HG02852 (cell line): ENCODE results near the gene SSC5D.
"Not testable (repeated sequence)": the region's sequence is repeated elsewhere in the genome, so short reads cannot be mapped to it uniquely, and the experiment has no call there.

ENCODE experiments used
- ATAC-seq: cut with Tn5 transposase; IDR thresholded peaks from one replicate; pipeline ENCODE4 v1.9.1; 2021; ENCODE audit warnings: mild to moderate bottlenecking, moderate library complexity; ENCODE audit not compliant: unreplicated experiment

The SSC5D gene

GRCh38 chr19:55502197-55502952 is 14.1 kb downstream of the SSC5D start:
- no peak for ATAC-seq

GRCh38 chr19:55503157-55503501 is 14.9 kb downstream of the SSC5D start:
- no peak for ATAC-seq

GRCh38 chr19:55503502-55504251 is 15.4 kb downstream of the SSC5D start:
- ATAC-seq, result peak; percentile 95

GRCh38 chr19:55504252-55504603 is 16.0 kb downstream of the SSC5D start:
- no peak for ATAC-seq

- ATAC-seq, result no peak
Observed at GRCh38 chr19:55504981-55505380, 16.7 kb downstream of the SSC5D start.

DNA sequence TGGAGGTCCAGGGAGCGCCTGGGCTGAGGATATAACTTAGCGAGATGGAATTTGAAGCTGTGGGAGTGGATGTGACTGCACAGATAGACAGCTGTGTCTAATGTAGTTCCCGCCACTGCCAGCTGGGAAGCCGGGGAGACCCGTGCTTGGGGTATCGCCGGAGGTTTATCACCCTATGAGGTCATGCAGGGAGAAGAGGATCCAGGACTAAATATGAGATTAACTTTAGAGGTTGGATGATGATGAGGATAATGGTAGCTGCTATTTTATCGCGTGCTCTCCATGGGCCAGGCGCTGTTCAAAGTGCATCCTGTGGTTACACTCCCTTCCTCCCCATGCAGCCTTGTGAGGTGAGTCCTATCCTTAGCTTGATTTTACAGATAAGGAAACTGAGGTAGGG is 19.9 kb downstream of the SSC5D start:
- ATAC-seq, result no peak

- ATAC-seq, result peak; percentile 99
Observed at GRCh38 chr19:55516878-55517620, 28.8 kb downstream of the SSC5D start.

GRCh38 chr19:55519451-55520311 is 31.4 kb downstream of the SSC5D start:
- ATAC-seq, result no peak

- no peak for ATAC-seq
Observed at GRCh38 chr19:55520691-55521292, 32.6 kb downstream of the SSC5D start.

DNA sequence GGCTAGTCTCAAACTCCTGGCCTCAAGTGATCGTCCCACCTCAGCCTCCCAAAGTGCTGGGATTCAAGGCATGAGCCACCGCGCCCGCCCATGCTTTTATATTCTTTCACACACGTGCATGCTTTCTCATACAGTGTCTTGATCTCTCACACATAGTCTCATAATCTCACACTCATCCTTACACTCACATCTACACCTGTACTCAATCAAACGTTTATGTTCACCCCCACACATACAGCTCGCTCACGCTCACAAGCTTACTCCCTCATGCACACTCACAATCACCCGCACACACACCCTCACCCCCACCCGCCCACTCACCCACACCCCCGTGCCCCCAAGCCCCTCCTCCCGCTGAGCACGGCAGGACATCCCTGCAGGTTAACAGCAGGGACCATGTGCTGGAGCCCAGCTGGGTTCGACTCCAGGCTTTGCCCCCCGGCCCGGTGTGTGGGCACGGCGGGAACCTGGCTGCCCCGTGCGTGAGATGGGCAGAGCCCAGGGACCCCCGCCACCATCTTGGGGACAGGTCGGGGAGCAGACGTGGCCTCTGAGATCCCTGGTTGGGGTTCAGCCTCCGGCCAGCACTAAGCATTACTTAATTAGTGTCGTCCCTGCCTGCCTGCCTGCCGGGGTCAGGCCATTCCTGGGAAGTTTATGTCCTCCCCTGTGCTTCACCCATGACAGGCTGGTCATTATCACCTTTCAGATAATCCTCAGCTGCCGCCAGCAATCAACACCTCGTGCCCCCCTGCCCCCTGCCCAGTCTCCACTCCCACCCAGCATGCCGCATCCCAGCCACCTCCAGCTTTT is 37.3 kb downstream of the SSC5D start:
- ATAC-seq, result no peak

DNA sequence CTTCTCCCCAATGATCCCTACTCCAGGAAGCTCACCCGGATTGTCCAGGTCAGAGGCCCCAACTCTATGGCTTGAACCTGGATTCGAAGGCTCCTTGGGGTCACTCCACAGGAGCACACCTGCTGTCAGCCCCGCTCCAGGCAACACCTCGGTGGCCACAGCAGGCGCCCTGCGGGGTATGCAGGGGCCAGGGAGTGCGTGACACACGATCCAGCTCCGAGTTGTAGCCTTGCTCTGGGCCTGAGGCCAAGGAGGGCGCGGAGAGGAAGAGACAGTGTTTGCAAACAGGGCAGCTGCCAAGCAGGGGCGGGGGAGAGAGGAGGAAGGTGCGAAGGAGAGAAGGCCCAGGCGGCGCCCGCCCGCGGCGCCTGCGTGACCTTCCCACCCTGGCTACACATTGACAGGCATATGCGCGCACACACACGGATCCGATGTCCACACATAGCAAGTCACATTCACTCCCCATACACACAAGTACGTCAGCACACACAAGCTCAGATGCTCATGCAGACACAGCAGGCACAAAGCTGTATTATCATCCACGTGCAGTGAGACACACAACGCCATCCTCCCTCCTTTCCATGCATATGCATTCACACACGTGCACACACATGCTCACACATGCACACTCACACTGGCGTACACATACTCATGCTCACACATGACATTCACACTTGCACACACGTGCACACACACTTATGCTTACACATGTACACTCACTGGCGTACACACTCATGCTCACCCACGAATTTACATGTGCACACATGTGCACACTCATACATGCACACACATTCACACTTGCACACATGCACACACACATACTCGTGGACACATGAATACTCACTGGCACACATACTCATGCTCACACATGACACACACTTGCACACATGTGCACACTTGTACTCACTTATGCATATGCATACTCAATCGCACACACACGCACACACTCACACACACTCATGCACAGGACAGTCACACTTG is 38.3 kb downstream of the SSC5D start:
- no peak for ATAC-seq

GRCh38 chr19:55527197-55528029 is 39.2 kb downstream of the SSC5D start:
- no peak for ATAC-seq

DNA sequence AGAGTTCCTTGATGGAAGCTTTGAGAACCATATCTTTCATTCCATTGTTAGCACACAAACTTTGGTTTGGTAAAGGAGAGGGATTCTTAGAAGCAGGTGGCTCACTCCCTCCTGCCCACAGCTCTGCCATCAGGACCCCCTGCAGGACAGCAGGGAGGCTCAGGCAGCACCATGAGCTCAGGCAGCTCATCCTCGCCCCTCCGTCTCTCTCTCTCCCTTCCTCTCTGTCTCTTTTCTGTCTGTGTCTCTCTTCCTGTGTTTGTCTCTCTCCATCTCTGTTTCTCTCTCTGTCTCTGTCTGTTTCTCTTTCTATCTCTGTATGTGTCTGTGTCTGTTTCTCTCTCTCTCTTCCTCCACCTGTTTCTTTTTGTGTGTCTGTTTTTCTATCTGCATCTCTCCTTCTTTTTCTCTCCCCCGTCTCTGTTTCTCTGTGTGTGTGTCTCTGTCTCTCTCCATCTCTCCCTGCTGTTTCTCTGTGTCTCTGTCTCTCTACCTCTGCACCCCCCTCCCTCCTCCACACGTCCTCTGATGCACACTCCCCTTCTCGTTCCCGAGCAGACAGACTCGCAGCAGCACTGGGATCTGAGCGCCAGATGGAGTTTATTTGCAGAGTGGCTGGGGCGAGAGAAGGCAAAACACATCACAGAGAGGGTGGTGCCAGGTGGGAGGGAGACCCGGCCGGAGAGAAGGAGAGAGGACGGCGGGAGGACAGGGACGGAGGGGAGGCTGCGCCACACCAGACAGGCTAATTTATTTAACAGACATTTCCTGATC is 40.0 kb downstream of the SSC5D start:
- ATAC-seq, result no peak

DNA sequence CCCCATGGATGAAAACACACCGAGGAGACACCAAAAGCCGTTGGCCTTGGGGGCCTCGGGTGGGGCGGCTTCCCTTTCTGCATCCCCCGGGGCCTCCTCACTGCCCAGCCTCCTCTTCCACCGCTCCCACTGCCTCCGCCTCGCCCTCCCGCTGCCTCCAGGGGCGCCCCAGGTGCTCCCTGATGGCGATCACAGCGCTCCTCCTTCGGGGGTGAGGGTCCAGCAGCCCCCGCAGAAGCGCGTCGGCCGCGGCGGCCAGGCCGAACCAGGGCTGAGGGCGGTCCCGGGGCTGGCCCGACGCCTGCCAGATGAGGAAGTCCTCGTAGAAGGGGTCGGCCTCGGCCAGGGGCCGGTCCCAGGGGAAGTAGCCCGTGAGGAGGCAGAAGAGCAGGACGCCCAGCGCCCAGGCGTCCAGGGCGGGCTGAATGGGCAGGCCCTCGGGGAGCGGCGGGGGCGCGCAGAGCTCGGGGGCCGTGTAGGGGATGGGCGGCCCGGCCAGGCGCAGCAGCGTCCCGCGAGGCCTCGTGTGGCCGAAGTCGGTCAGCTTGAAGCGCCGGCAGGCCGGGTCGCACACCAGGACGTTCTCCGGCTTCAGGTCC is 41.5 kb downstream of the SSC5D start:
- no peak for ATAC-seq

GRCh38 chr19:55530996-55531395 is 42.8 kb downstream of the SSC5D start:
- ATAC-seq, result no peak

DNA sequence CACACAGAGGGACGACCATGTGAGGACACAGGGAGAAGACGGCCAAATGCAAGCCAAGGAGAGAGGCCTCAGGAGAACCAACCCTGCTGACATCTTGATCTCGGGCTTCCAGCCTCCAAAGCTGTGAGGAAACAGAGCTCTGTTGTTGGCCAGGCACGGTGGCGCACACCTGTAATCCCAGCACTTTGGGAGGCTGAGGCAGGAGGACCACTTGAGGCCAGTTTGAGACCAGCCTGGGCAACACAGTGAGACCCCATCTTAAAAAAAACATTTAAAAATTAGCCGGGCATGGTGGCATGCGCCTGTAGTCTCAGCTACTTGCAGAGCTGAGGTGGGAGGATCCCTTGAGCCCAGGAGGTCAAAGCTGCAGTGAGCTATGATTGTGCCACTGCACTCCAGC is 46.0 kb downstream of the SSC5D start:
- not testable (repeated sequence) for ATAC-seq
